Trophoblast cell (in vitro differentiated cells and primary cell): Measurements from ENCODE around the gene SMIM36. TPM values are rescaled to one million over a fixed set of nuclear protein-coding genes. Genes with fewer than 3 reads are reported as not detected.

ENCODE experiments used
- DNase-seq, 2 donors: peaks; one replicate each; pipeline ENCODE4 v3.0.0-alpha.2; 2016
- H2AFZ ChIP-seq: 2 replicates; pipeline ENCODE4 v1.6.1; 2013; ENCODE audit warnings: low read length, moderate library complexity, mild to moderate bottlenecking; ENCODE audit not compliant: insufficient read depth, poor library complexity
- H2AK5ac ChIP-seq: 2 replicates; pipeline ENCODE4 v1.6.1; 2013; ENCODE audit warnings: mild to moderate bottlenecking, low read length
- H2BK120ac ChIP-seq: 2 replicates; pipeline ENCODE4 v1.6.1; 2013; ENCODE audit warnings: low read length, mild to moderate bottlenecking, moderate library complexity; ENCODE audit not compliant: insufficient read depth, poor library complexity
- H2BK12ac ChIP-seq: 2 replicates; pipeline ENCODE4 v1.6.1; 2013; ENCODE audit warnings: mild to moderate bottlenecking, low read length, moderate library complexity
- H2BK5ac ChIP-seq: 2 replicates; pipeline ENCODE4 v1.6.1; 2013; ENCODE audit warnings: low read length, low read depth, moderate library complexity, mild to moderate bottlenecking; ENCODE audit not compliant: poor library complexity
- H3K14ac ChIP-seq: 2 replicates; pipeline ENCODE4 v1.6.1; 2013; ENCODE audit warnings: mild to moderate bottlenecking, low read length
- H3K18ac ChIP-seq: 2 replicates; pipeline ENCODE4 v1.6.1; 2013; ENCODE audit warnings: mild to moderate bottlenecking, low read length
- H3K23ac ChIP-seq: 2 replicates; pipeline ENCODE4 v1.6.1; 2013; ENCODE audit warnings: low read length
- H3K27ac ChIP-seq: 2 replicates; pipeline ENCODE4 v1.5.1; 2013; ENCODE audit warnings: low read depth, mild to moderate bottlenecking, inconsistent platforms, low read length, moderate library complexity
- H3K27me3 ChIP-seq: 2 replicates; pipeline ENCODE4 v1.6.1; 2013; ENCODE audit warnings: inconsistent platforms, mild to moderate bottlenecking, low read length, moderate library complexity; ENCODE audit not compliant: insufficient read depth
- H3K36me3 ChIP-seq, 2 experiments: 1 replicate in 1 of 2; 2 replicates in 1 of 2; pipeline ENCODE4 v1.6.1; 2013; ENCODE audit warnings: low read length in 2 of 2, mild to moderate bottlenecking in 2 of 2, moderate library complexity in 1 of 2; ENCODE audit not compliant: insufficient read depth in 2 of 2, control insufficient read depth in 1 of 2
- H3K4ac ChIP-seq: 2 replicates; pipeline ENCODE4 v1.6.1; 2013; ENCODE audit warnings: low read depth, mild to moderate bottlenecking, low read length, moderate library complexity
- H3K4me1 ChIP-seq, 2 experiments: 1 replicate in 1 of 2; 2 replicates in 1 of 2; pipeline ENCODE4 v1.6.1; 2013; ENCODE audit warnings: low read length in 2 of 2, mild to moderate bottlenecking in 2 of 2, moderate library complexity in 1 of 2; ENCODE audit not compliant: insufficient read depth in 2 of 2, control insufficient read depth in 1 of 2
- H3K4me2 ChIP-seq: 2 replicates; pipeline ENCODE4 v1.6.1; 2013; ENCODE audit warnings: inconsistent platforms, mild to moderate bottlenecking, low read length, moderate library complexity
- H3K4me3 ChIP-seq: 2 replicates; pipeline ENCODE4 v1.5.1; 2013; ENCODE audit warnings: mild to moderate bottlenecking, low read depth, low read length, inconsistent platforms
- H3K79me1 ChIP-seq: one replicate; pipeline ENCODE4 v1.6.1; 2013; ENCODE audit warnings: low read length
- H3K79me2 ChIP-seq: 2 replicates; pipeline ENCODE4 v1.6.1; 2013; ENCODE audit warnings: low read length, mild to moderate bottlenecking; ENCODE audit not compliant: control insufficient read depth, insufficient read depth, poor library complexity
- H3K9ac ChIP-seq: 2 replicates; pipeline ENCODE4 v1.6.1; 2013; ENCODE audit warnings: mild to moderate bottlenecking, low read length
- H3K9me3 ChIP-seq: 2 replicates; pipeline ENCODE4 v1.6.1; 2013; ENCODE audit warnings: low read depth, mild to moderate bottlenecking, control low read depth, inconsistent platforms, low read length; ENCODE audit not compliant: insufficient read depth
- H4K12ac ChIP-seq: 2 replicates; pipeline ENCODE4 v1.6.1; 2013; ENCODE audit warnings: low read depth, mild to moderate bottlenecking, low read length, moderate library complexity
- H4K8ac ChIP-seq: 2 replicates; pipeline ENCODE4 v1.6.1; 2013; ENCODE audit warnings: low read depth, mild to moderate bottlenecking, low read length, moderate library complexity
- H4K91ac ChIP-seq: one replicate; pipeline ENCODE4 v1.6.1; 2013; ENCODE audit warnings: low read depth, mild to moderate bottlenecking, low read length, moderate library complexity
- WGBS: extraction: QIAGEN DNeasy Blood & Tissue Kit; methylation state at CpG from one replicate; pipeline ENCODE4 v1.1.7; 2013; ENCODE audit warnings: missing lambda C conversion rate; ENCODE audit not compliant: insufficient read length, insufficient coverage; ENCODE audit errors: extremely low coverage; 5-methylcytosine and 5-hydroxymethylcytosine counted together
- polyA plus RNA-seq: library from polyadenylated mRNA; stranded (reverse); fragments of 200-250 nt; gene quantifications from 2 replicates; pipeline ENCODE4 v1.2.3, GENCODE V29; 2013

Gene SMIM36
- not detected in 2 replicates for polyA plus RNA-seq

GRCh38 chr17:55510986-55511721 is at the start of gene SMIM36:
Gene SMIM36, minus strand, starts transcription at chr17:55511452.
- H2AK5ac ChIP-seq: peak within 1 kb of the TSS; percentile 47
- no peaks in the 10 kb centered on the region for H3K9me3 ChIP-seq
- H3K79me2 ChIP-seq: no peaks in the 10 kb centered on the region
- no peak within 1 kb of the TSS for H3K9ac ChIP-seq
- H4K91ac ChIP-seq: peak within 1 kb of the TSS; percentile 2
- no peak within 1 kb of the TSS for H2AFZ ChIP-seq
- H3K27ac ChIP-seq: no peak within 1 kb of the TSS
- H3K4me2 ChIP-seq: no peak within 1 kb of the TSS
- no peak within 1 kb of the TSS for H3K4me3 ChIP-seq
- no peak within 1 kb of the TSS for H3K4ac ChIP-seq
- H3K36me3 ChIP-seq: no peaks in the 10 kb centered on the region
- no peak within 1 kb of the TSS for H2BK5ac ChIP-seq
- WGBS: no CpG with 5 or more reads among the region's 18 CpGs
- no peak within 1 kb of the TSS for H4K8ac ChIP-seq
- H3K27me3 ChIP-seq: no peaks in the 10 kb centered on the region
- no peak within 1 kb of the TSS for H3K14ac ChIP-seq
- DNase-seq: no peak
- no peak within 1 kb of the TSS for H2BK120ac ChIP-seq
- H4K12ac ChIP-seq: no peak within 1 kb of the TSS
- no peaks in the 10 kb centered on the region for H3K4me1 ChIP-seq
- peak within 1 kb of the TSS; percentile 52 for H2BK12ac ChIP-seq
- H3K18ac ChIP-seq: no peak within 1 kb of the TSS
- H3K79me1 ChIP-seq: no peaks in the 10 kb centered on the region
- H3K23ac ChIP-seq: no peak within 1 kb of the TSS

GRCh38 chr17:55555772-55556171 is 44.5 kb upstream of the SMIM36 start:
- Histone ChIP-seq H3K27ac (no peak overlapping the region), H4K91ac (no peak overlapping the region), H3K4me1 (no peaks in the 10 kb centered on the region), H3K27me3 (no peaks in the 10 kb centered on the region), H2BK120ac (no peak overlapping the region), H4K12ac (no peak overlapping the region), H3K79me2 (no peaks in the 10 kb centered on the region), H2AK5ac (no peak overlapping the region), H3K9ac (no peak overlapping the region), H3K4me3 (no peak overlapping the region), H3K79me1 (no peaks in the 10 kb centered on the region), H3K23ac (no peak overlapping the region), H3K4me2 (no peak overlapping the region), H2AFZ (no peak overlapping the region), H3K18ac (no peak overlapping the region), H2BK12ac (no peak overlapping the region), H2BK5ac (no peak overlapping the region), H3K14ac (no peak overlapping the region), H4K8ac (no peak overlapping the region), H3K36me3 (no peaks in the 10 kb centered on the region), H3K9me3 (peaks cover 4% of the 10 kb centered on the region), H3K4ac (no peak overlapping the region)
- DNase-seq: no peak
- WGBS: no CpG with 5 or more reads among the region's 8 CpGs

- no CpG with 5 or more reads among the region's 2 CpGs for WGBS
- H3K27ac ChIP-seq: no peak overlapping the region
- H4K12ac ChIP-seq: no peak overlapping the region
- no peak overlapping the region for H2BK12ac ChIP-seq
- H2AFZ ChIP-seq: no peak overlapping the region
- peak in 1 of 2 donors; percentile 24 for DNase-seq
- no peak overlapping the region for H4K91ac ChIP-seq
- no peaks in the 10 kb centered on the region for H3K36me3 ChIP-seq
- H2BK120ac ChIP-seq: no peak overlapping the region
- H3K79me1 ChIP-seq: no peaks in the 10 kb centered on the region
- H3K9ac ChIP-seq: no peak overlapping the region
- no peaks in the 10 kb centered on the region for H3K9me3 ChIP-seq
- H2AK5ac ChIP-seq: no peak overlapping the region
- no peaks in the 10 kb centered on the region for H3K4me1 ChIP-seq
- no peak overlapping the region for H3K18ac ChIP-seq
- H3K4me3 ChIP-seq: no peak overlapping the region
- no peak overlapping the region for H4K8ac ChIP-seq
- H3K23ac ChIP-seq: no peak overlapping the region
- H2BK5ac ChIP-seq: no peak overlapping the region
- no peak overlapping the region for H3K4ac ChIP-seq
- H3K14ac ChIP-seq: no peak overlapping the region
- H3K79me2 ChIP-seq: no peaks in the 10 kb centered on the region
- H3K27me3 ChIP-seq: no peaks in the 10 kb centered on the region
- H3K4me2 ChIP-seq: no peak overlapping the region
Measured at GRCh38 chr17:55549140-55549539, 37.9 kb upstream of the SMIM36 start.

GRCh38 chr17:55546991-55547664 is 35.9 kb upstream of the SMIM36 start:
- Histone ChIP-seq H2BK5ac (no peak overlapping the region), H3K14ac (no peak overlapping the region), H3K18ac (no peak overlapping the region), H2AFZ (no peak overlapping the region), H3K4me3 (no peak overlapping the region), H4K91ac (no peak overlapping the region), H3K9me3 (no peaks in the 10 kb centered on the region), H3K36me3 (no peaks in the 10 kb centered on the region), H3K79me1 (no peaks in the 10 kb centered on the region), H4K8ac (no peak overlapping the region), H2BK12ac (no peak overlapping the region), H3K27me3 (no peaks in the 10 kb centered on the region), H2BK120ac (no peak overlapping the region), H3K4ac (no peak overlapping the region), H3K23ac (no peak overlapping the region), H3K9ac (no peak overlapping the region), H3K4me1 (no peaks in the 10 kb centered on the region), H2AK5ac (no peak overlapping the region), H3K27ac (no peak overlapping the region), H3K79me2 (no peaks in the 10 kb centered on the region), H3K4me2 (no peak overlapping the region), H4K12ac (no peak overlapping the region)
- WGBS: no CpG with 5 or more reads among the region's 1 CpG
- no peak for DNase-seq
